GM19372 (cell line): Measurements from ENCODE around the gene CYP2J2.
"Not testable (repeated sequence)": the region's sequence is repeated elsewhere in the genome, so short reads cannot be mapped to it uniquely, and the experiment has no call there.

Source experiments
- ATAC-seq: cut with Tn5 transposase; IDR thresholded peaks from one replicate; pipeline ENCODE4 v1.9.1; 2021; ENCODE audit warnings: mild to moderate bottlenecking, low read depth, moderate library complexity; ENCODE audit not compliant: unreplicated experiment

The CYP2J2 gene, protein sequence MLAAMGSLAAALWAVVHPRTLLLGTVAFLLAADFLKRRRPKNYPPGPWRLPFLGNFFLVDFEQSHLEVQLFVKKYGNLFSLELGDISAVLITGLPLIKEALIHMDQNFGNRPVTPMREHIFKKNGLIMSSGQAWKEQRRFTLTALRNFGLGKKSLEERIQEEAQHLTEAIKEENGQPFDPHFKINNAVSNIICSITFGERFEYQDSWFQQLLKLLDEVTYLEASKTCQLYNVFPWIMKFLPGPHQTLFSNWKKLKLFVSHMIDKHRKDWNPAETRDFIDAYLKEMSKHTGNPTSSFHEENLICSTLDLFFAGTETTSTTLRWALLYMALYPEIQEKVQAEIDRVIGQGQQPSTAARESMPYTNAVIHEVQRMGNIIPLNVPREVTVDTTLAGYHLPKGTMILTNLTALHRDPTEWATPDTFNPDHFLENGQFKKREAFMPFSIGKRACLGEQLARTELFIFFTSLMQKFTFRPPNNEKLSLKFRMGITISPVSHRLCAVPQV

DNA sequence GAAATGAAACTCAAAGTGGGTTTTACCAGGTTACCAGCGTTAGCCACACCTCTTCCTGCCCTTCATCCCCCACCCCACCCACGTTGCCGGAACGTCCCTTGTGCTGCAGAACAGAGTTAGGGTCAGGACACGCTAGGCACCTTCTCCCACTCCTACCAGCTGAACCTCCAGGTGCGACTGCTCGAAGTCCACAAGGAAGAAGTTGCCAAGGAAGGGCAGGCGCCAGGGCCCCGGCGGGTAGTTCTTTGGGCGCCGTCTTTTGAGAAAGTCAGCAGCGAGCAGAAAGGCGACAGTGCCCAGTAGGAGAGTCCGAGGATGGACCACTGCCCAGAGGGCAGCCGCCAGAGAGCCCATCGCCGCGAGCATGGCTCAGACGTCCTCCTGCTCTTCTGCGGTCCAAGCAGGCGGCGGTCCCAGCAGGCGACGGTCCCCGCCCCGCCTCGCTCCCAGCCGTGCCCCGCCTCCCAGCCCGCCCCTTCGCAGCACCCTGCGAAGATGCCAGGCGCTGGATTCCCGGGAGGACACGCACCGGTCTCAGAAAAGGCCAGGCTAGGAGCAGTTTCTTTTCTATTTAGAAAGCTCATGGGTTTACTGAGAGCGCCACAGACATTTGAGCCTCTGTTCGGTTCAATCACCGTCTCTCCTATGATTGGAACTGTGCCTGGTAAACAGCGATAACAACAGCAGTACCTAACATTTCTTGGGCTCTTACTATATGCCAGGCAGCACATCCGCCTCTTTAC is at the start of gene CYP2J2:
TSS of gene CYP2J2 (minus strand) at position 393 of the 743 bp plus-strand sequence. CDS start at position 366, 27 bp downstream.
- peak; percentile 90 for ATAC-seq

DNA sequence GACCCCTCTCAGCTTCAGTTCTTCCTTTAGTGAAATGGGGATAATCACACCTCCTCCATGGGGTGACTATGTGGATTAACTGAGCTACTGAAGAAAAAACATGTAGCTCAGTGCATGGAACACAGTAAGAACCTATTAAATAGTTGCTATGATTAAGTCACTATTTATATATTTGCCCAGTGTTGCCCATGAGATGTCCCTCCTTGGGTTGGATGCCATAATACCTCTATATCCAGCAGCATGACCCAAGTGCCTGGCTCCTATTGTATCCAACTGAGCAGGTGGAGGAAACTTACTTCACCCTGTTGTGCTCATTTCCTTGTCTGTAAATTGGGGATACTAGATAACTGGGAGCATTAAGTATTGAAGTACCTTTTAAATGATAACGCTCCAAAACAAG is 47.1 kb upstream of the CYP2J2 start:
- no peak for ATAC-seq

DNA sequence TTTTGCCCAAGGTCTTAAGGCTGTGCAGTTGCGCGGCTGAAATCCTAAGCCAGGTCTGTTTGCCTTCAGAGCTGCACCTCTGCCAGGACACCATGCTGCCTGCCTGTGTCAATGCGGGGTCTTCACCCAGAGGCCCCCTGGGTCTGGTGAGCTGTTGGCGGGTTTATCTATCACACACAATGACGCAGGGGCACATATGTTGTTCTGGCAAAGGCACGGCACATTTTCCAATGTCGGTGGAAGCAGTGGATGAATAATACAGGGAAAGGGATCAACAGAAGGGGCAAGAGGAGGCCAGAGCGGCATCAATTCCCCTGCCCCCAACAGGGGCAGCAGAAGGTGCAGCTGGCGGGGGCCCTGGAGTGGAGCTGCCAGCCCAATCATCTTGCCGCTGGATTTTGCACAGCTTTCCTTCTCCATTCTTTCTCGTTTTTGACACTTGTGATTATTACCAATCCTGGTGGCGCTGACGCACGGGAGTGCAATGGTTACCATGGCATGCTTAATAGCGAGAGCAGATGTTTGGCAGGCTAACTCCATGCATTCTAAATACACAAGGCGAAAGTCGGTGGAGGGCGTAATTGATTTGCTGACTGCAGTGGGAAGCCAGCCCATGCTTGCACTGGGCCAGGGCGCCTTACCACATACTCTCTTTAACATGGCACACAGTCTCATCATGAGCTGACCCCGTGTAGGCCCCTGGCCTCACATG is 45.8 kb upstream of the CYP2J2 start:
- no peak for ATAC-seq

DNA sequence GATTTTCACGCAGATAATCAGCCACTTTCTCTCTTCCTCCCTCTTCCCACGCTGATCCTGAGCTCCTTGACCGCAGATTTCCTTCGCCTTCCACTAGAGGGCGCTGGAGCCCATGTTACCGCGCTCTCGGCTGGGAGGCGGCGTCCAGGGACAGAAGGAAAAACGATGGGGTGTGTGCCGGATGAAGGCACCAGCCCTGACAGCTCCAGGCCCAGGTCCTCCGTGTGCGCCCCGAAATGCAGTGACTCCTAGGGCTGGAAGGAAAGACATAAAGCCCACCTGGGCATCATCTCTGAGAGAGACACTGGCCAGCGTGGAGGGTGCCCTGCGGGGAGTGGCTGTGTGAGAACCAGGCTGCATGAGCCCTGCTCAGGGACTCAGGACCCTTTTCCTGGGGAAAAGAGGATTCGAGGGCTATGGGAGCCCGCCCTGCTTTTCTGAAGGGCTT is 44.9 kb upstream of the CYP2J2 start:
- peak; percentile 80 for ATAC-seq

DNA sequence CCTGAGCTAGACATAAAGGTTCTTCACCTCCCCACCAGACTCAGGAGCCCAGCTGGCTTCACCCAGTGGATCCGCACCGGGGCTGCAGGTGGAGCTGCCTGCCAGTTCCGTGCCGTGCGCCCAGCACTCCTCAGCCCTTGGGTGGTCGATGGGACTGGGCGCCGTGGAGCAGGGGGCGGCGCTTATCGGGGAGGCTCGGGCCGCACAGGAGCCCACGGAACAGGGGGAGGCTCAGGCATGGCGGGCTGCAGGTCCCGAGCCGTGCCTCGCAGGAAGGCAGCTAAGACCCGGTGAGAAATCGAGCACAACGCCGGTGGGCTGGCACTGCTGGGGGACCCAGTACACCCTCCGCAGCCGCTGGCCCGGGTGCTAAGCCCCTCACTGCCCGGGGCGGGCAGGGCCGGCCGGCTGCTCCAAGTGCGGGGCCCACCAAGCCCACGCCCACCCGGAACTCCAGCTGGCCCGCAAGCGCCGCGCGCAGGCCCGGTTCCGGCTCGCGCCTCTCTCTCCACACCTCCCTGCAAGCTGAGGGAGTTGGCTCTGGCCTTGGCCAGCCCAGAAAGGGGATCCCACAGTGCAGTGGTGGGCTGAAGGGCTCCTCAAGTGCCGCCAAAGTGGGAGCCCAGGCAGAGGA is 43.1 kb upstream of the CYP2J2 start:
- ATAC-seq = not testable (repeated sequence)

DNA sequence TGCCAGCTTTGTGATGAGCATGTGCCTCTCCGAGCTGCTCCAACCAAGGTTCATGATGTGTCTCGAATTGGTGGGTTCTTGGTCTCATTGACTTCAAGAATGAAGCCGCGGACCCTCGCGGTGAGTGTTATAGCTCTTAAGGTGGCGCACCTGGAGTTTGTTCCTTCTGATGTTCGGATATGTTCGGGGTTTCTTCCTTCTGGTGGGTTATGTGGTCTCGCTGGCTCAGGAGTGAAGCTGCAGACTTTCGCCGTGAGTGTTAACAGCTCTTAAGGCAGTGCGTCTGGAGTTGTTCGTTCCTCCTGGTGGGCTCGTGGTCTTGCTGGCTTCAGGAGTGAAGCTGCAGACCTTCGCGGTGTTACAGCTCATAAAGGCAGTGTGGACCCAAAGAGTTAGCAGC is 42.2 kb upstream of the CYP2J2 start:
- not testable (repeated sequence) for ATAC-seq

DNA sequence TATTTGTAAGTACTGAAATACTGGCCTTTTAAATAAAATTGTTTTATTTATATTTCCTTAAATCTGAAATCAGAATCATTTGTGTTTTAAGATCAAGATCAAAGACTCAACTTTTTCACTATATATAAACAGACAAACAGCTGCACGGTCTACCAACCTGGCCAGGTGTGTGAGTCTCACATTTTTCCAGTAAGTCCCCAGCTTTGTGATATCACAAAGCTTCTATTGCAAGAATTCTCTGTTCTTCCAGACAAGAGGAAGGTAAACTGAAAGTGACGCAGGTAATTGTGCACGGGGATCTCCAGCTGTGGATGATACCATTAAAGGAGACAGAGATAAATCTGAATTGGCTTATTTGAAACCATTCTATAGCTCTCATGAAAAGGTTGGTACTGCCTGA is 41.2 kb upstream of the CYP2J2 start:
- no peak for ATAC-seq

DNA sequence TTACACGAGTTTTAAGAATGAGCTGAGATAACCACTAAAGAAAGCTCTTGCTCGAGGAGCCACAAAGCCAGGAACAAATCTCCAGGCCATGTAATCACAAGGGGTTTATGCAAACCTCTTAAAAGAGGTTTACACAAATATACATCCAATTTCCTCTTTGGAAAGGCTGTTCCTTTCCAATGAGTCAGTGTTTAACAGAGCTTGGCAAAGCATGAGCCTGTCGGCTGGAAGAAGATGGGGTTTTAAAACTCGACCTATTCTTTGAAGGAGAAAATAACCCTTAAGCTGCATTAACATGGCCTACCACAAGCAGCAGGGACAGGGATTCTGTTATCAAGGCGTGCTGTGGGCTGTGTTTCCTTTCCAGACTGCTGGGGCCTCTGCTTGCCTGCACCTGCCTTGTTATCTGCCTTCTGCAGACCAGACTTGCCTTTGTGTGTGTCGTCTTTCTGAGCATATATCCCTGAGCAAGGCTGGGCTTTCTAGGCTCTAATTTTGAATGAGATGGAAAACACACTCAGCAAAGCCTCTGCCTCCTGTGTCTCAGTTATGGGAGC is 40.6 kb upstream of the CYP2J2 start:
- no peak for ATAC-seq

DNA sequence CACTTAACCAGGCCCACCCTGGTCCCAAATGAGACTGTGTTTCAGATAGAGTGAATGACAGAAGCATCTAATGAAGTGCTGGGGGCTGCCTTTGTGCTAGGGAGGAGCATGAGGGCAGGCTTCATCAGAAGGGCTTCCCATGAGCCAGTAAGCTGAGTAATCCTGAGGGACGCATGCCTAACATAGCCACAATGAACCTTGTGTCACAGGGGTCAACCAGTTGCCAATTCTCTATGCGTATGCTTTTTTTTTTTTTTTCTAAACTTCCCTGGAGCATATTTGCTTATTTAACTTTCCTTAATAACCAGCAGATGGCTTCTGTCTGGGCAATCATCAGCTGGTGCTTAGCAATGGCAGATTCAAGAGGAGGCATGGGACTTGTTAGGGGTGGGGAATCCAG is 25.5 kb upstream of the CYP2J2 start:
- no peak for ATAC-seq

DNA sequence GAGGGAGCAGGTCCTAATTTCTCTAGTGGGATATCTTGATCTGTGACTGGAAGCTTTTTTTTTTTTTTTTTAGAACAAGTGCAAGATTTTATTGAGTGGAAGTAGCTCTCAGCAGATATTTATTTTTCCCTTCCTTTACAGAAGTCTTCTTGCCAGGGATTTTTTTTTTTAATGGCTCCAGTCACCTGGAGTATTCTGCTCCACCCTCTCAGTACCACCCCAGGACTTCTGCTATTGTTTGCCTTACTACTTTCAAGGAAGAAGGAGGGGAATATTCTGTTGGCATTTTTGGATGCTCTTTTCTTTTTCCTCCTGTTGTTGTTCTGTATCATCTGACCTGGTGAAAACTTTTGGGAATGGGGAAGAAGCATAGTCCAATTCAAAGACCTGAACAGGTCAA is 23.1 kb upstream of the CYP2J2 start:
- no peak for ATAC-seq

DNA sequence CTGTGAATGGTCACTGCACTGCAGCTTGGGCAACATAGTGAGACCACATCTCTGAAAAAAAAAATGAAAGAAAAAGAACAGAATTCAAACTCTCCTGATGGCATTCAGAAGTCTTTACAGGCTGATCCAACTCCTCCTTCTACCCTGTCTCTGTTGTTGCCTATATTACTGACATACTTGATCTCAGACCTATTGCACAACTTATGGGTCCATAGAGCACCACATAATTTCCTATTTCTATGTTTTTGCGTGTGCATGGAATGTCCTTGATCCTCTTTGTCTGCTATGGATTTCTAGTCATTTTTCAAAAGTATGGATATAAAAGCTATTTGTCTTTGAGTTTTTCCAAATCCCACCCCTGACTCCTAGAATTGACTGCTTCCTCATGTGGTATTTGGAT is 22.4 kb upstream of the CYP2J2 start:
- no peak for ATAC-seq

DNA sequence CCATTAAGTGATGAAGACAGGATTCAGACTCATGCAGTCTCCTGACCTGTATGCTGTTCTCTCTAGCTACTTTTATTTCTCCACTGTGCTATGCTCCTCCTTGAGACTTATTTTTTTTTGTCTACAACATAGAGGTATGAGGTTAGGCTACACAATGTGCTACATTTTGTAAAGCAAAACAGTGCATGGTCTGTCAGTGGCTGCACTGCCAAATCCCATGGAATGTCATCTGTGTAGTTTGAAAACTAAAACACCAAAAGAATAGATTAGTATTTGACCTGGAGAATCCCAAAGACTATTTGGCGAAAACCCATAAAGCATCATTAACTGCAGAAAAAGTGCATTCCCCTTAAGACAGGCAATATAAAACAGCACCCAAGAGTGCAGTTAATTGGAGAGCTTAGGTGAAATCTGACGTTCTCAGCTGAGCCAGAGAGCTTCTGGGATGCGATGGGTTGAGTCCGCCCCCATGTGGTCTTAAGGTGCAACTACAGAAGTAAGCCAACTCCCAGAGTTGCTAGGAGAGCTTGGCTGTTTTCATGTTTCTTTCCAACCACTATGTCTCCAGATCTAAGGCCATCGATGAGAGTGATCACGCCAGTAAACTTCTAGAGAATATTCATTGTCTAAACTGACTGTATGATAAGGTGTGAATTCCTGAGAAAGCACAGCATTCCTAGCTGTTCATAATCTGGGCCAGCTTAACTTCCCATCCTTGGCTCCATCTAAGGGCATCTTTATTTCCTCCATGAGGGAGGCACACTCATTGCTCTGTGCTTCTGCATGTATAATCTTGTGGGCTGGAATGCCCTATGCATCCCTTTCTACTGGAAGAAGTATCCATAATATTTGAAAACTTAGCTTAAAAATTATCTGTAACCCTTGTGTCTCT is 20.7 kb upstream of the CYP2J2 start:
- peak; percentile 95 for ATAC-seq

DNA sequence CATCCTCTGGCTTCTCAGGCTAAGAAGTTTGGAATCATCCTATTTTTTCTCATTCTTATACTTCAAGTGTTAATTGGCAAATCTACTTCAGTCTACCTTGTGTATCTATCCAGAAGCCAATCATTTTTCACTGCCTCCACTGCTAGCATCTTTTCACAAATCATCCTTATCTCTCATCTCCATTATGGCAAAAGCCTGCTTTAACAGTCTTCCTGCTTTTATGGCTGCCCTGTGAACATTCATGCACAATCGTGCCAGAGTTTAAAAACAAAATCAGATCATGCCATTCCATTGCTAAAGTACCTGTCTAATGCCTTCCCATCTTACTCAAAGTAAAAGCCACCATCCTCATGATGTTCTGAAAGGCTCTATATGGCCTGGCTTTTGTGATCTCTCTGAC is 19.2 kb upstream of the CYP2J2 start:
- no peak for ATAC-seq

DNA sequence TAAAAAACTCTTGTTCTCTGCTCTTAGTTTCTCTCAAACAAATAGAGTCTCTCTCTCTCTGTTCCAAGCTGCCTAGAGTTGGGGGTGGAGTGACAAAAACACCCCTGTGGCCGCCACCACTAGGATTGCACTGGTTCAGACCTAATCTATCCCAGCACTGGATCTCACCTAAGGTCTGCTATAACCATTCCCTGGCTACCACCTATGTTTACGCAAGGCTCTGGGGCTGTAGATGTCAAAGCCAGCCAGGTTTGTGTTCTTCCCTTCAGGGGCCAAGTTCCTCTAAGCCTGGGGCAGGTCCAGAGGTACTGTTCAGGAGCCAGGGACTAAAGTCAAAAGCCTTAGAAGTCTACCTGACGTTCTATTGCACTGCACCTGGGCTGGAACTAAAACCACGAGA is 12.8 kb upstream of the CYP2J2 start:
- no peak for ATAC-seq

DNA sequence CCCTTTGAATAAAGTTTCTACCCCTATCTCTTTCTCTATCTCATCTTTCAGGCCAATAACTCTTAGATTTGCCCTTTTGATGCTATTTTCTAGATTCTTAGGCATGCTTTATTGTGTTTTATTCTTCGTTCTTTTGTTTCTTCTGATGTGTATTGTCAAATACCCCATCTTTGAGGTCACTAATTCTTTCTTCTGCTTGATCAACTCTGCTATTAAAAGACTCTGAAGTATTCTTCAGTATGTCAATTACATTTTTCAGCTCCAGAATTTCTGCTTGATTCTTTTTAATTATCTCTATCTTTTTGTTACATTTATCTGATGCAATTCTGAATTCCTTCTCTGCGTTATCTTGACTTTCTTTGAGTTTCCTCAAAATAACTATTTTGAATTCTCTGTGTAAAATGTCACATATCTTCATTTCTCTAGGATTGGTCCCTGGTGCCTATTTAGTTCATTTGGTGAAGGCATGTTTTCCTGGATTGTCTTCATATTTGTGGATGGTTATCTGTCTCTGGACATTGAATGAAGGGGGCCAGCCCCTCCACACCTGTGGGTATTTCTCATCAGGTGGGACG is 11.2 kb upstream of the CYP2J2 start:
- no peak for ATAC-seq

DNA sequence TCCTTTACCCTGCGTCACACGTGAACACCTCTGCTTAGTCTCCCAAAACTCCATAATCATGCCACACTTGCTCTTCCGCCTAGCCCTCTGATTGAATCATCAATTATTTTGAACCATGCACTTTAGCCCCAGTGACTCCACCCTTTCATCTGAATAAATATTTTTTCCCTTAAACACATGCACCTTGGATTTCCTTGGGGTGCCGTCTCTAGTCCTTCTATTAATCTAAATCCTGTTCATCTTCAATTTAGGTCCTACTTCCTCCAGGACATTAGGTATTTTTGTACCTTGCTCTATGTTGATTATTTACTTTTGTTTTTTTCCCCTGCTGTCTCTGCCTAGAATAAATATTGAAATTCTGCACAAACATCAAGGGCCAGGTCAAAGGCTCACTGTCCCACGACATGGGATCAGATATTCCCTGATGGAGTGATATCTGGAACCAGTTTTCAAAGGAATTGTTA is 9.8 kb upstream of the CYP2J2 start:
- no peak for ATAC-seq

DNA sequence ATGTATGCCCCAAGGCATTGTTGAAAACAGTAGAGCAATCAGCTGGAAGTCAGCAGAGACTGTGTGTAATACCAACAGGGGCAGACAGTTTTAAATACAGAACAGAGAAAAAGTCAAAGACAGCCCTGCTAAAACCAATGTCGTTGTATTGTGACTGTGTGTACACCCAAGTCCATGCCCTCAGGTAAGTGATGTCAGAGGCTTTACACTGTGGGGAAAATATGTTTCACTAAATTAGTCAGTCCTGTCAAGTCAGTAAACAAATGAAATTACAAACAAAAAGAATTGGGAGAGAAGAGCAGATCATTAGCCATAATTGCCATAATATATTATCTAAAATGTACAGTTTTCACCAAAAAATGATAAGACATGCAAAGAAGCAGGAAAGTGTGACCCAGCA is 2.4 kb upstream of the CYP2J2 start:
- no peak for ATAC-seq

DNA sequence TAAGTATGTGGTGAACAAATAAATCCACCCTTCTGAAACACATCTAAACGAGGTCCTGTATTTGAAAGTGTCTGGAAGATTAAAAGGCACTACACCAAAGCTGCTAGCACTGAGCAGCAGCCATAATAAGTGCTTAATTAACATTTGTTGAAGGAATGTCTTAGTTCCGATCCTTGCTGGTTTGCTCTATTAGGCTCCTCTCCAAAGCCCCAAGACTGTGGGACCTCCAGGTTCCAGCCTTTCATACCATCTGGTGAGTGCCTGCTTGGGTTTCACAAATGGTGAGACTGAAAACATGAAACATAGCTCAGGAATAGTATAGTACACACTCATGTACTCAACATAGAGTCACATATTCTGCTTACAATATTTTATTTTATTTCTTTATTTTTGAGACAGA is 640 bp upstream of the CYP2J2 start:
- no peak for ATAC-seq

DNA sequence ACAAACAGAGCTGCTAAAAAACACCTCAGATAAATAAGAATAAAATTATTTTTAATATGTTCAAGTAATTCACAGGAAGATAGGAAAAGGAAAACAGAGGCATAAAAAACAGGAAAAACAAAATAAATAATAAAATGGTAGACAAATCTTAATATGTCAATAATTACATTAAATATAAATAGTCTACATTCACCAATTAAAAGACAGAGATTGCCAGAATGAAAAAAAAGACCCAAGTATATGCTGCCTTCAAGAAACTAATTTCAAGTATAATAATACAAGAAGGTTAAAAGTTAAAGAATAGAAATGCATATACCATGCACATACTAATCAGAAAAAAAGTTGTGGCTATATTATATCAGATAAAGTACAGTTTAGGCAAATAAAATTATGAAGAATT is 1.9 kb downstream of the CYP2J2 start:
- no peak for ATAC-seq
